Muscle layer of colon (tissue), 2 donors: Measurements from ENCODE around the gene ALG12.

Experiments used
- H3K27ac ChIP-seq: one replicate; pipeline ENCODE4 v1.7.0; 2013; ENCODE audit warnings: low read depth, mild to moderate bottlenecking, low read length, moderate library complexity
- H3K27me3 ChIP-seq, 2 donors: one replicate each; pipeline ENCODE4 v1.7.0; 2013; ENCODE audit warnings: low read length in 2 of 2, mild to moderate bottlenecking in 2 of 2; ENCODE audit not compliant: insufficient read depth in 2 of 2, control insufficient read depth in 1 of 2
- H3K36me3 ChIP-seq: one replicate; pipeline ENCODE4 v1.7.0; 2013; ENCODE audit warnings: mild to moderate bottlenecking, low read length; ENCODE audit not compliant: insufficient read depth
- H3K4me1 ChIP-seq: one replicate; pipeline ENCODE4 v1.7.0; 2013; ENCODE audit warnings: mild to moderate bottlenecking, low read length; ENCODE audit not compliant: insufficient read depth
- H3K4me3 ChIP-seq, 2 donors: one replicate each; pipeline ENCODE4 v1.7.0; 2013; ENCODE audit warnings: low read length in 2 of 2, low read depth in 1 of 2, mild to moderate bottlenecking in 1 of 2, moderate library complexity in 1 of 2
- H3K9ac ChIP-seq: one replicate; pipeline ENCODE4 v1.7.0; 2013; ENCODE audit warnings: low read length
- H3K9me3 ChIP-seq: one replicate; pipeline ENCODE4 v1.7.0; 2013; ENCODE audit warnings: mild to moderate bottlenecking, low read length
- donor health status: abdominal sarcoma.
- donor health status: Adenocarcinoma of cecum.

Gene ALG12

GRCh38 chr22:49962012-49962750 lies 43.9 kb upstream of the ALG12 start:
- Histone ChIP-seq H3K27me3 (no peaks in the 10 kb centered on the region), H3K4me3 (peak overlapping the region; percentile 68 to 75), H3K9ac (peak overlapping the region; percentile 68), H3K9me3 (no peaks in the 10 kb centered on the region), H3K4me1 (peaks cover 32% of the 10 kb centered on the region), H3K27ac (peak overlapping the region; percentile 77), H3K36me3 (peaks cover 17% of the 10 kb centered on the region)

GRCh38 chr22:49961601-49962011 lies 43.4 kb upstream of the ALG12 start:
- Histone ChIP-seq H3K9ac (peak overlapping the region; percentile 57), H3K4me1 (peaks cover 27% of the 10 kb centered on the region), H3K27me3 (no peaks in the 10 kb centered on the region), H3K36me3 (peaks cover 17% of the 10 kb centered on the region), H3K4me3 (peak overlapping the region; percentile 68 to 75), H3K27ac (peak overlapping the region; percentile 77), H3K9me3 (no peaks in the 10 kb centered on the region)

- H3K4me1 ChIP-seq = peaks cover 22% of the 10 kb centered on the region
These were observed 42.9 kb upstream of the ALG12 start for GRCh38 chr22:49961005-49961600.

DNA sequence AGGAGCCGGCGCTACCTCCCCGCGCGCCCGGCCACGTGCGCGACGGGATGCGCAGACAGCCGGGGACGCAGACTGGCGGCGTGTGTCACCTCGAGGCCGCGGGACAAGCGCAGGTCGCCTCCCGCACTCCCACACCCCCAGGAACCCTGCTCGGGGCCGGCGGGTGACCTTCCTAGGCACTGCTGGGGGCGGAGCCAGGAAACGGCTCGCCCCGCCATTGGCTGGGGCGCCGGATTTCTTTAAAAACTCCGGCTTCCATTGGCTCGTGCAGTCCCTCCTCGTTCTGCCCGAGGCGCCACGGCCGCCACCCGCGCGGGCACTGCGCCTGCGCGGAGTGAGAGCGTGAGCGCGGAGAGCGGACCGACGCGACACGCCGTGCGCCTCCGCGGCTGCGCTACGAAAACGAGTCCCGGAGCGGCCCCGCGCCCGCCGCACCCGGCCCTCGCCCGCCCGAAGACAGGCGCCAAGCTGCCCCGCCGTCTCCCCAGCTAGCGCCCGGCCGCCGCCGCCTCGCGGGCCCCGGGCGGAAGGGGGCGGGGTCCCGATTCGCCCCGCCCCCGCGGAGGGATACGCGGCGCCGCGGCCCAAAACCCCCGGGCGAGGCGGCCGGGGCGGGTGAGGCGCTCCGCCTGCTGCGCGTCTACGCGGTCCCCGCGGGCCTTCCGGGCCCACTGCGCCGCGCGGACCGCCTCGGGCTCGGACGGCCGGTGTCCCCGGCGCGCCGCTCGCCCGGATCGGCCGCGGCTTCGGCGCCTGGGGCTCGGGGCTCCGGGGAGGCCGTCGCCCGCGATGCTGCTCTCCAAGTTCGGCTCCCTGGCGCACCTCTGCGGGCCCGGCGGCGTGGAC lies 42.1 kb upstream of the ALG12 start, which contains the start of gene PIM3:
TSS of gene PIM3 (plus strand) at position 614 of the 846 bp plus-strand sequence. CDS start at position 790, 176 bp downstream.
- Histone ChIP-seq H3K36me3 (peaks cover 17% of the 10 kb centered on the region), H3K9me3 (no peaks in the 10 kb centered on the region), H3K27ac (peak within 1 kb of the TSS; percentile 85), H3K4me3 (peak within 1 kb of the TSS; percentile 71 to 75), H3K9ac (peak within 1 kb of the TSS; percentile 57), H3K27me3 (no peaks in the 10 kb centered on the region), H3K4me1 (peaks cover 21% of the 10 kb centered on the region)

More at GRCh38 chr22:49961005-49961600, 42.9 kb upstream of the ALG12 start:
- no peaks in the 10 kb centered on the region for H3K9me3 ChIP-seq
- peak overlapping the region; percentile 77 for H3K27ac ChIP-seq
- H3K27me3 ChIP-seq = no peaks in the 10 kb centered on the region
- peak overlapping the region; percentile 68 to 75 for H3K4me3 ChIP-seq
- H3K9ac ChIP-seq = peak overlapping the region; percentile 57
- peaks cover 17% of the 10 kb centered on the region for H3K36me3 ChIP-seq

GRCh38 chr22:49959782-49960158 lies 41.5 kb upstream of the ALG12 start:
- H3K27me3 ChIP-seq = no peaks in the 10 kb centered on the region
- peak overlapping the region; percentile 85 for H3K27ac ChIP-seq
- H3K9me3 ChIP-seq = no peaks in the 10 kb centered on the region
- peak overlapping the region; percentile 67 to 71 for H3K4me3 ChIP-seq
- H3K36me3 ChIP-seq = peaks cover 17% of the 10 kb centered on the region
- H3K4me1 ChIP-seq = peaks cover 21% of the 10 kb centered on the region
- H3K9ac ChIP-seq = no peak overlapping the region

GRCh38 chr22:49958931-49959781 lies 40.9 kb upstream of the ALG12 start:
- H3K9me3 ChIP-seq = no peaks in the 10 kb centered on the region
- no peak overlapping the region for H3K9ac ChIP-seq
- H3K4me3 ChIP-seq = peak overlapping the region; percentile 67 to 71
- H3K4me1 ChIP-seq = peaks cover 20% of the 10 kb centered on the region
- no peak overlapping the region for H3K27ac ChIP-seq
- H3K36me3 ChIP-seq = peaks cover 13% of the 10 kb centered on the region
- H3K27me3 ChIP-seq = no peaks in the 10 kb centered on the region

DNA sequence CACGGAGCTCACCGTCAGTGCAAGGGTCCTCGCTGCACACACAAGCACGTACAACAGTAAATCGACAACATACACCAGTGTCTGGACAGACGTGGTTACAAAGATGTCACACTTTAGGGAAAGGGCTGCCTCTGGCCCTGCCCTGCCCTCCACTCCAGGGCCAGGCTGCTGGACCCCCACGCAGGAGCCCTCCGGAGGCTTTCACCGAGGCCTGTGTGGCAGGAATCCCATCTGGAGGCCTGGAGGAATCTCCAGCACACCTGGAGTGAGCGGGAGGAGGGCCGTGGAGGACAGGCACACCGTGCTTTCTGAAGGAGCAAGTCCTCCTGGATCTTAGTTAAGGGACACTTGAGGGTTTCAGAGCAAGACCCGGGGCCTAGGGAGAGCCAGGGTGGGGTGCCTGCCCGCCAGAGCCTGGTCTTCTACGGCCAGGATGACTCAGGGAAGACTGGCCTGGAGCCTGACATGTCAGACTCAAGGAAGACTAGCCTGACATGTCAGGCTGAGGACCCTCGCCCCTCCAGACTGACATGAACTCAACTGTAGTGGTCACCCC lies 40.2 kb upstream of the ALG12 start:
- Histone ChIP-seq H3K9me3 (no peaks in the 10 kb centered on the region), H3K9ac (no peak overlapping the region), H3K4me1 (peaks cover 14% of the 10 kb centered on the region), H3K36me3 (peaks cover 5% of the 10 kb centered on the region), H3K27ac (no peak overlapping the region), H3K27me3 (no peaks in the 10 kb centered on the region), H3K4me3 (no peak overlapping the region)

- Histone ChIP-seq H3K9ac (no peak overlapping the region), H3K4me1 (peaks cover 8% of the 10 kb centered on the region), H3K9me3 (no peaks in the 10 kb centered on the region), H3K27ac (no peak overlapping the region), H3K4me3 (no peak overlapping the region), H3K36me3 (peaks cover under 1% of the 10 kb centered on the region), H3K27me3 (no peaks in the 10 kb centered on the region)
These were observed 39.7 kb upstream of the ALG12 start for GRCh38 chr22:49957826-49958365.

- Histone ChIP-seq H3K36me3 (no peaks in the 10 kb centered on the region), H3K4me1 (peaks cover 5% of the 10 kb centered on the region), H3K27ac (no peak overlapping the region)
These were observed 38.9 kb upstream of the ALG12 start for GRCh38 chr22:49956914-49957825.

GRCh38 chr22:49956418-49956770 lies 38.2 kb upstream of the ALG12 start:
- no peaks in the 10 kb centered on the region for H3K9me3 ChIP-seq
- H3K36me3 ChIP-seq = no peaks in the 10 kb centered on the region
- H3K4me1 ChIP-seq = peaks cover 5% of the 10 kb centered on the region
- H3K27me3 ChIP-seq = no peaks in the 10 kb centered on the region
- no peak overlapping the region for H3K4me3 ChIP-seq
- H3K9ac ChIP-seq = no peak overlapping the region
- no peak overlapping the region for H3K27ac ChIP-seq

More at GRCh38 chr22:49956914-49957825, 38.9 kb upstream of the ALG12 start:
- H3K9ac ChIP-seq = no peak overlapping the region
- no peak overlapping the region for H3K4me3 ChIP-seq
- H3K27me3 ChIP-seq = no peaks in the 10 kb centered on the region
- H3K9me3 ChIP-seq = no peaks in the 10 kb centered on the region
